Activated T-helper 1 cell treated with anti-CD3 and anti-CD28 coated beads, Interleukin-2, amount 50 U/mL, for 16 hours (primary cell): ENCODE results near the gene ZBTB20.

Experiments
- DNase-seq, 2 donors: peaks; one replicate each; pipeline ENCODE4 v3.0.0-alpha.2; 2020; ENCODE audit warnings: low read depth in 1 of 2, low spot score in 1 of 2

ZBTB20 gene

GRCh38 chr3:114929971-114930732 is 216.9 kb downstream of the ZBTB20 start:
- no peak for DNase-seq

GRCh38 chr3:114928989-114929640 is 218.0 kb downstream of the ZBTB20 start:
- DNase-seq = no peak

GRCh38 chr3:114904633-114905032 is 242.5 kb downstream of the ZBTB20 start:
- no peak for DNase-seq

GRCh38 chr3:114903213-114903612 is 243.9 kb downstream of the ZBTB20 start:
- DNase-seq = no peak

GRCh38 chr3:114902691-114903101 is 244.4 kb downstream of the ZBTB20 start:
- DNase-seq = no peak

- no peak for DNase-seq
Observed at GRCh38 chr3:114900908-114901307, 246.2 kb downstream of the ZBTB20 start.

- no peak for DNase-seq
Observed at GRCh38 chr3:114899186-114899931, 247.7 kb downstream of the ZBTB20 start.

GRCh38 chr3:114896978-114897377 is 250.1 kb downstream of the ZBTB20 start:
- DNase-seq = no peak

- no peak for DNase-seq
Observed at GRCh38 chr3:114893361-114893760, 253.7 kb downstream of the ZBTB20 start.

- no peak for DNase-seq
Observed at GRCh38 chr3:114892880-114893279, 254.2 kb downstream of the ZBTB20 start.

GRCh38 chr3:114892131-114892879 is 254.8 kb downstream of the ZBTB20 start:
- DNase-seq = no peak

- no peak for DNase-seq
Observed at GRCh38 chr3:114887806-114888205, 259.3 kb downstream of the ZBTB20 start.

- no peak for DNase-seq
Observed at GRCh38 chr3:114886905-114887304, 260.2 kb downstream of the ZBTB20 start.

GRCh38 chr3:114884213-114884923 is 262.7 kb downstream of the ZBTB20 start:
- no peak for DNase-seq

GRCh38 chr3:114880078-114880477 is 267.0 kb downstream of the ZBTB20 start:
- no peak for DNase-seq

- DNase-seq = no peak
Observed at GRCh38 chr3:114879059-114880031, 267.7 kb downstream of the ZBTB20 start.

GRCh38 chr3:114878114-114878839 is 268.8 kb downstream of the ZBTB20 start:
- no peak for DNase-seq

- DNase-seq = no peak
Observed at GRCh38 chr3:114877378-114878113, 269.5 kb downstream of the ZBTB20 start.
